Vagina (tissue), 2 donors: ENCODE data around the gene SPINK13. TPM values are rescaled to one million over a fixed set of nuclear protein-coding genes. Genes with fewer than 3 reads are reported as not detected.
"Not testable (repeated sequence)": the region's sequence is repeated elsewhere in the genome, so short reads cannot be mapped to it uniquely, and the experiment has no call there.

ENCODE experiments used
- DNase-seq, 2 donors: peaks; one replicate each; pipeline ENCODE4 v3.0.0-alpha.2; 2017; ENCODE audit errors: extremely low spot score in 2 of 2
- H3K27ac ChIP-seq: fragments of 200-600 bp; sonication (generic); one replicate; pipeline ENCODE4 v1.5.1; 2019
- H3K27me3 ChIP-seq: fragments of 200-600 bp; sonication (generic); one replicate; pipeline ENCODE4 v1.5.1; 2019
- H3K36me3 ChIP-seq, 2 donors: fragments of 200-600 bp; sonication (generic); one replicate each; pipeline ENCODE4 v1.5.1; 2017 to 2019
- H3K4me1 ChIP-seq: fragments of 200-600 bp; sonication (generic); one replicate; pipeline ENCODE4 v1.5.1; 2019
- H3K4me3 ChIP-seq, 2 donors: fragments of 200-600 bp; sonication (generic); 1 replicate in 1 of 2; 2 replicates in 1 of 2; pipeline ENCODE4 v1.5.1; 2016 to 2019
- H3K9me3 ChIP-seq: fragments of 200-600 bp; sonication (generic); one replicate; pipeline ENCODE4 v1.5.1; 2019
- POLR2A ChIP-seq, 2 donors: fragments of 450-650 bp; IDR thresholded peaks; one replicate each; pipeline ENCODE4 v1.6.1; 2017; ENCODE audit warnings: antibody characterized with exemption in 2 of 2, mild to moderate bottlenecking in 2 of 2, moderate library complexity in 2 of 2
- POLR2AphosphoS5 ChIP-seq, 2 donors: sonication (generic); formaldehyde crosslinking; IDR thresholded peaks; one replicate each; pipeline ENCODE4 v1.9.0; 2017; ENCODE audit warnings: antibody characterized with exemption in 2 of 2, mild to moderate bottlenecking in 2 of 2, low read depth in 1 of 2; ENCODE audit not compliant: insufficient read depth in 1 of 2
- intact Hi-C: fragments of 100-400 bp; cut with DNase I; formaldehyde crosslinking; loops from one replicate; pipeline ENCODE4 v1.15.1; 2023
- total RNA-seq: library from RNA; depleted of rRNA; stranded (reverse); fragments of >200 nt; gene quantifications from one replicate; pipeline ENCODE4 v1.2.3, GENCODE V29; 2016
- TF ChIP-seq, protein P1 (sequence below), 3 experiments: fragments of 450-650 bp in 2 of 3; fragments of 200-600 bp in 1 of 3; sonication (generic) in 1 of 3; IDR thresholded peaks; one replicate each; pipeline ENCODE4 v1.5.1; 2017 to 2019; ENCODE audit warnings: antibody characterized with exemption in 3 of 3, mild to moderate bottlenecking in 2 of 3, moderate library complexity in 2 of 3

SPINK13 gene
- total RNA-seq, 1 donor from 2014 or later, result not detected

DNA sequence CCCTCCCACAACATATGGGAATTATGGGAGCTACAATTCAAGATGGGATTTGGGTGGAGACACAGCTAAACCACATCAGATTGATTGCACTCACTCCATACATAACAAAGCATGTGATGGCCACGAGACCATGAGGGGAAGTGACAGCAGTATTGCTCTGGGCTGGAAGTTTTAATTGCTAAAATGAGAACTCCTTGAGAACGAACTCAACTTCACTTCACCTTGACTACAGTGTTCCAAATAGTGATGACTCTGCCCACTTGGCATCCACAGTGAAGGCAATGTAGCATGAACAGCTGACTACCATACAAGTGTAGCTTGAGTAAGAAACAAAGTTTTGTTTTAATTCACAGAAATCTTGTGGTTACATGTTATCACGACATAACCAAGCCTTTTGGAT is 42.9 kb downstream of the SPINK13 start:
- H3K27me3 ChIP-seq, result no peaks in the 10 kb centered on the region
- DNase-seq, result no peak
- TF ChIP-seq POLR2A (IDR thresholded peaks at IDR 0.05) (no peak), POLR2AphosphoS5 (IDR thresholded peaks at IDR 0.05; ENCODE audit: insufficient read depth in 1 of 2, low read depth in 1 of 2) (no peak)
- TF ChIP-seq, protein P1, sequence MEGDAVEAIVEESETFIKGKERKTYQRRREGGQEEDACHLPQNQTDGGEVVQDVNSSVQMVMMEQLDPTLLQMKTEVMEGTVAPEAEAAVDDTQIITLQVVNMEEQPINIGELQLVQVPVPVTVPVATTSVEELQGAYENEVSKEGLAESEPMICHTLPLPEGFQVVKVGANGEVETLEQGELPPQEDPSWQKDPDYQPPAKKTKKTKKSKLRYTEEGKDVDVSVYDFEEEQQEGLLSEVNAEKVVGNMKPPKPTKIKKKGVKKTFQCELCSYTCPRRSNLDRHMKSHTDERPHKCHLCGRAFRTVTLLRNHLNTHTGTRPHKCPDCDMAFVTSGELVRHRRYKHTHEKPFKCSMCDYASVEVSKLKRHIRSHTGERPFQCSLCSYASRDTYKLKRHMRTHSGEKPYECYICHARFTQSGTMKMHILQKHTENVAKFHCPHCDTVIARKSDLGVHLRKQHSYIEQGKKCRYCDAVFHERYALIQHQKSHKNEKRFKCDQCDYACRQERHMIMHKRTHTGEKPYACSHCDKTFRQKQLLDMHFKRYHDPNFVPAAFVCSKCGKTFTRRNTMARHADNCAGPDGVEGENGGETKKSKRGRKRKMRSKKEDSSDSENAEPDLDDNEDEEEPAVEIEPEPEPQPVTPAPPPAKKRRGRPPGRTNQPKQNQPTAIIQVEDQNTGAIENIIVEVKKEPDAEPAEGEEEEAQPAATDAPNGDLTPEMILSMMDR (IDR thresholded peaks at IDR 0.05), result no peak
- no peak overlapping the region for H3K27ac ChIP-seq
- no peaks in the 10 kb centered on the region for H3K4me1 ChIP-seq
- no peak overlapping the region for H3K4me3 ChIP-seq
- intact Hi-C loops, result no loop called here
- no peaks in the 10 kb centered on the region for H3K36me3 ChIP-seq
- no peaks in the 10 kb centered on the region for H3K9me3 ChIP-seq

DNA sequence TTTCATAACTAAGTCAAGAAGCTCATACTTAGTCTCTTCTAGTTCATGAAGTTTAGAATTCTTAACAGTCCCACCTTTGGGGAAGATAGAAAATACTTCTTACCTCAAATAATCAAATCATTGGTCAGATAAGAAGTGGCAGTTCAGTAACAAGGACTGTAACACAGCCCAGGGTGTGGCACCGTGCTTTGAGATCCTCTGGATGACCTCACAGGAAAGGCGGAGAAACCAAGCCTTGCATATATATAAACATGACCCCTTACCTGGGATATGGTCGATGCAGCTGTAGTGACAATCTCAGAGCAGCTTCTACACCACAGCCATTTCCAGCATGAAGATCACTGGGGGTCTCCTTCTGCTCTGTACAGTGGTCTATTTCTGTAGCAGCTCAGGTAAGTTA is 43.6 kb downstream of the SPINK13 start, which contains the start of gene SPINK7:
TSS of gene SPINK7 (plus strand) at position 271 of the 400 bp plus-strand sequence. CDS start at position 332, 61 bp downstream.
- no peak within 1 kb of the TSS for H3K27ac ChIP-seq
- no peaks in the 10 kb centered on the region for H3K4me1 ChIP-seq
- H3K4me3 ChIP-seq, result no peak within 1 kb of the TSS
- intact Hi-C loops, result no loop called here
- H3K36me3 ChIP-seq, result no peaks in the 10 kb centered on the region
- TF ChIP-seq, protein P1 (IDR thresholded peaks at IDR 0.05), result no peak
- TF ChIP-seq POLR2A (IDR thresholded peaks at IDR 0.05) (no peak), POLR2AphosphoS5 (IDR thresholded peaks at IDR 0.05; ENCODE audit: insufficient read depth in 1 of 2, low read depth in 1 of 2) (no peak)
- no peak for DNase-seq
- no peaks in the 10 kb centered on the region for H3K9me3 ChIP-seq
- no peaks in the 10 kb centered on the region for H3K27me3 ChIP-seq

DNA sequence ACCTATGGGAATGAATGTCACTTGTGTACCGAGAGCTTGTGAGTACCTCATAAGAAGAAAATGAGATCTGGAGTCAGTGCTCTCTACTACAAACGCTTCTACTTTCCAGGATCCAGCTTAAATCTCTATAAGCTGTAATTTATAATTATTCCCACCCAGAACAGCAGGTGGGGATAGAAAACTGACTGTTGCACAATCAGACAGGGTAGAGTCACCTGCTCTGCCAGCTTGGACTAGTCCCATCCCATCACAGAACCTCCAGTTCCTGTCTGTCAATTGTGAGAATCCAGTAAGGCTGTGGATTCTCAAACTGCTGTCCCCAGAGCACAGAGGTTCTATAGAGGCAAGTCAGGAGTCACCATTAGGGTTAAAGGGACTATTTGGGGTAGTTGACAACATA is 45.6 kb downstream of the SPINK13 start:
- TF ChIP-seq, protein P1 (IDR thresholded peaks at IDR 0.05), result no peak
- no peak for TF ChIP-seq POLR2AphosphoS5 (IDR thresholded peaks at IDR 0.05; ENCODE audit: insufficient read depth in 1 of 2, low read depth in 1 of 2)
- TF ChIP-seq POLR2A (IDR thresholded peaks at IDR 0.05), result no peak
- Histone ChIP-seq H3K9me3 (no peaks in the 10 kb centered on the region), H3K36me3 (no peaks in the 10 kb centered on the region), H3K4me1 (no peaks in the 10 kb centered on the region), H3K4me3 (no peak overlapping the region), H3K27me3 (no peaks in the 10 kb centered on the region), H3K27ac (no peak overlapping the region)
- no peak for DNase-seq
- intact Hi-C loops, result no loop called here

DNA sequence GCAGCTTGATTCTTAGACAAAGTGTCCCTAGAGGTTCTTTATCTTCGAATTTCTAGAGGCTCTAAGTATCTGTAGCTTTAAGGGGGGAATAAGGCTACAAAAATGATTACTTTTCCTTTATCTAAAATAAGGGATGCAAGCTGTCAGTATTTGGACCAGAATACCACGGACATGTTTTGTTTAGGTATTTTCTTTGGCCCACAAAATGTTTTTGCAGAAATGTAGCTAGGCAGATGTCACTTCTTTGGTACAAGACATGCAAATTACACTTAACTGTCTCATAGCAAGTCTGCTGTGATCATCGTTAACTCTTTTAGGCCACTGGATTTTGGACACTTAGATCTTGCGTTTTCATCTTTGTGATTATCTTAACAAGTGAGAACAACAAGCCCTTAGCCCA is 46.1 kb downstream of the SPINK13 start:
- Histone ChIP-seq H3K4me1 (no peaks in the 10 kb centered on the region), H3K36me3 (no peaks in the 10 kb centered on the region), H3K27ac (no peak overlapping the region), H3K9me3 (no peaks in the 10 kb centered on the region), H3K4me3 (no peak overlapping the region), H3K27me3 (no peaks in the 10 kb centered on the region)
- intact Hi-C loops, result no loop called here
- no peak for DNase-seq
- TF ChIP-seq, protein P1 (IDR thresholded peaks at IDR 0.05), result no peak
- TF ChIP-seq POLR2AphosphoS5 (IDR thresholded peaks at IDR 0.05; ENCODE audit: insufficient read depth in 1 of 2, low read depth in 1 of 2) (no peak), POLR2A (IDR thresholded peaks at IDR 0.05) (no peak)

DNA sequence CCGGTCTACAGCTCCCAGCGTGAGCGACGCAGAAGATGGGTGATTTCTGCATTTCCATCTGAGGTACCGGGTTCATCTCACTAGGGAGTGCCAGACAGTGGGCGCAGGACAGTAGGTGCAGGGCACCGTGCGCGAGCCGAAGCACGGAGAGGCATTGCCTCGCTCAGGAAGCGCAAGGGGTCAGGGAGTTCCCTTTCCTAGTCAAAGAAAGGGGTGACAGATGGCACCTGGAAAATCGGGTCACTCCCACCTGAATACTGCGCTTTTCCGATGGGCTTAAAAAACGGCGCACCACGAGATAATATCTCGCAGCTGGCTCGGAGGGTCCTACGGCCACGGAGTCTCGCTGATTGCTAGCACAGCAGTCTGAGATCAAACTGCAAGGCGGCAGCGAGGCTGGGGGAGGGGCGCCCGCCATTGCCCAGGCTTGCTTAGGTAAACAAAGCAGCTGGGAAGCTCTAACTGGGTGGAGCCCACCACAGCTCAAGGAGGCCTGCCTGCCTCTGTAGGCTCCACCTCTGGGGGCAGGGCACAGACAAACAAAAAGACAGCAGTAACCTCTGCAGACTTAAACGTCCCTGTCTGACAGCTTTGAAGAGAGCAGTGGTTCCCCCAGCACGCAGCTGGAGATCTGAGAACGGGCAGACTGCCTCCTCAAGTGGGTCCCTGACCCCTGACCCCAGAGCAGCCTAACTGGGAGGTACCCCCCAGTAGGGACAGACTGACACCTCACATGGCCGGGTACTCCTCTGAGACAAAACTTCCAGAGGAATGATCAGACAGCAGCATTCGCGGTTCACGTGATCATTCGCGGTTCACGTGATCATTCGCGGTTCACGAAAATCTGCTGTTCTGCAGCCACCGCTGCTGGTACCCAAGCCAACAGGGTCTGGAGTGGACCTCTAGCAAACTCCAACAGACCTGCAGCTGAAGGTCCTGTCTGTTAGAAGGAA is 51.7 kb downstream of the SPINK13 start:
- H3K27me3 ChIP-seq, H3K4me1 ChIP-seq, DNase-seq, H3K9me3 ChIP-seq, H3K27ac ChIP-seq, H3K36me3 ChIP-seq, intact Hi-C loops: not testable (repeated sequence)
- peak overlapping the region; percentile 3 to 41 for H3K4me3 ChIP-seq
